Ureter (tissue), 1 donor: Measurements from ENCODE around the gene PCGF5. TPM values are rescaled to one million over a fixed set of nuclear protein-coding genes. Genes with fewer than 3 reads are reported as not detected.
"Not testable (repeated sequence)": the region's sequence is repeated elsewhere in the genome, so short reads cannot be mapped to it uniquely, and the experiment has no call there.

Experiments used
- DNase-seq: peaks from one replicate; pipeline ENCODE4 v3.0.0-alpha.2; 2020; ENCODE audit warnings: low spot score
- total RNA-seq: library from RNA; stranded (reverse); gene quantifications from one replicate; pipeline ENCODE4 v1.2.4, GENCODE V29; 2023
- donor health status: DM: yes; HTN: yes; CAD: no.

PCGF5 gene
- total RNA-seq: 46.3 TPM

DNA sequence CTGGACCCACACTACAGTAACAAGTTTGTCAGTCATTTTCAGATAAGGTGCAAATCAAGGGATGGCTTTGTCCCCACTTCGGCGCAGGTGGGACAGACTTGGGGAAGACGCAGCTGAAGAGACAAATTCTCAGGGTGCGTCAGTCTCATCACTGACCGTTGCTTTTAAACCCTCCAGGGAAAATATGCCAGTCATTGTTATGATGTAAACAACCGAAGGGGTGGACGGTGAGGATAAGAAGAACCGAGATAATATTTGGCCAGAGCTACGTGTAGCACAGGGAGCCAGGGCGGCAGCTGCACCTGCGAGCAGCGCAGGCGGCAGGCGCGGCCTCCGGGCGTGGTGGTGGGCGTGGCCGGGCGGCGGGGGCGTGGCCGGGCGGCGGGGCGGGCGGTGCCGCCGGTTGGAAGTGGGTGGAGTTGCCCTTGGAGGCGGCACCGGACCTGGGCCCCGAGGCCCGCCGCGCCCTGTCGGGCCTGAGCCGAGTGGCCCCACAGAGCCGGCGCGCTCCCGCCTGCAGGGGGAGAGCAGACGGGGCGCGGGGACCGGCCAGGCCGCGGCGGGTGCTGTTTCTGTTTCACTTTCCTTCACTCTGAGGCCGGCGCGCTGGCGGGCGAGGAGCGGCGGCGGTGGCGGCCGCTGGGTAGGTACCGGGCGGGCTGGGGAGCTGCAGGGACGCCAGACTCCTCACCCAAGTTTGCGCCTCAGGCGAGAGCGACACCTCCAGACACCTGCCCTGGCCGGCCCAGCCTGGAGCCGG lies at the start of gene PCGF5:
Gene PCGF5, plus strand, starts transcription at position 470 of the 760 bp plus-strand sequence. CDS start 2,209 bp downstream, outside the sequence.
- DNase-seq: peak; percentile 93

DNA sequence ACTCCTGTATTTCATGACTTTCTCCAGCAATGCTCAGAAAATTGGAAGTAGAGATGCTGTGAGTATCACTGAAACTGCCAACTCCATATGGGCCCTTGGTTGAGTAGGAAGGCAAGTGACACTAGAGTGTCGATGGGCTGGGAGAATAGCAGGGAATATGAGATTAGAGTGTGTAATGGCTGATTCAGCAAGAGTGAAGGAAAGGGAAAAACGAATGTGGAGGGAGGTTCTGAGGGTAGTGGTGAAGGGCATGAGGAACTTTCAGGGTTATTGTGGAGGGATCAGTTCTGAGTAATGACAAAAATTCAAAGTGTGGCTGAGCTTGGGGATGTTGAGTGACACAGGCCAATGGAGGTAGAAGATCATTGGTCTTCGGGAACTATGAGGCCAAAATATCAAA lies 49.0 kb upstream of the PCGF5 start:
- DNase-seq: no peak

- no peak for DNase-seq
These were observed 48.1 kb upstream of the PCGF5 start for GRCh38 chr10:91172348-91172747.

GRCh38 chr10:91185239-91185875 lies 35.1 kb upstream of the PCGF5 start:
- DNase-seq: no peak

DNA sequence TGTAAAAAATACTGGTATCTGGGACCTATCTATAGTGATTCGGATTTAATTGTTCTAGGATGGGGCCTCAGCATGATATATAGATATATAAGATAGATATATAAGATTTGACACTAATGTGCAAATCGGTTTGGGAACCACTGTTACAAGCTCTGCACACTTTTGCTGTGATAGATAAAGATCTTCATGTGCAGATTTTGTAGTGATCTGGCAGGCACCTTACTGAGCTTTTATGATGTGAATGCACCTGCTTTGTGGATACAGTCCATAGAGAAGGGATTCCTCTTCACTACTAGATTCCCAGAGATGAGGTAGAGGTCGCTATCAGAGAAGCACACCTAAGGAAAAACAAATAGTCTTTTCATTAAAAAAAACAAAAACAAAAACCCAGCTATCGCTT lies 33.3 kb upstream of the PCGF5 start:
- no peak for DNase-seq

DNA sequence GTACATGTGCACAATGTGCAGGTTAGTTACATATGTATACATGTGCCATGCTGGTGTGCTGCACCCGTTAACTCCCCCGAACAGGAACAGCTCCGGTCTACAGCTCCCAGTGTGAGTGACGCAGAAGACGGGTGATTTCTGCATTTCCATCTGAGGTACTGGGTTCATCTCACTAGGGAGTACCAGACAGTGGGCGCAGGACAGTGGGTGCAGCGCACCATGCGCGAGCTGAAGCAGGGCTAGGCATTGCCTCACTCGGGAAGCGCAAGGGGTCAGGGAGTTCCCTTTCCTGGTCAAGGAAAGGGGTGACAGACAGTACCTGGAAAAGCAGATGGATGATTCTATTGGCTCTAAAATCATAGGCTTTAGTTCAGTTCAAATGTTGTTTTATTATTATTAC lies 32.5 kb upstream of the PCGF5 start:
- not testable (repeated sequence) for DNase-seq

DNA sequence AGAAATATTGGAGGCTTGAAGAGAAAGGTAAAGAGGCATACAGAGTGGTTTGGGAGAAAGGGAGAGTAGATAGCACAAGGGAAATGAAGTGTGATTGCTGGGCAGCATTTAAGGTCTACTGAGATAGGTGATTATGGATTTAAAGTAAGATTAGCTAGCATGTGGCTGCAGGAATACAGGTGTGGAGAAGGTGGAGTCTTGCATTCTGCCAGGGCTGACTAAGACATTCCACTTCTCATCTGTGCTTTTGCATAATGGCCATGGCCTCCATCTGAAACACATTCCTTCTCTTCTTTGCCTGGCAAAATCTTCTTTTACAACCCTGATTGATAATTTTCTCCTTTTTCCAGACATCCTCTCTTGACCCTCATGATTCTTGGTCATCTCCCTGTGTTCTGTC lies 31.6 kb upstream of the PCGF5 start:
- no peak for DNase-seq

- DNase-seq: no peak
These were observed 30.0 kb upstream of the PCGF5 start for GRCh38 chr10:91190388-91190870.

DNA sequence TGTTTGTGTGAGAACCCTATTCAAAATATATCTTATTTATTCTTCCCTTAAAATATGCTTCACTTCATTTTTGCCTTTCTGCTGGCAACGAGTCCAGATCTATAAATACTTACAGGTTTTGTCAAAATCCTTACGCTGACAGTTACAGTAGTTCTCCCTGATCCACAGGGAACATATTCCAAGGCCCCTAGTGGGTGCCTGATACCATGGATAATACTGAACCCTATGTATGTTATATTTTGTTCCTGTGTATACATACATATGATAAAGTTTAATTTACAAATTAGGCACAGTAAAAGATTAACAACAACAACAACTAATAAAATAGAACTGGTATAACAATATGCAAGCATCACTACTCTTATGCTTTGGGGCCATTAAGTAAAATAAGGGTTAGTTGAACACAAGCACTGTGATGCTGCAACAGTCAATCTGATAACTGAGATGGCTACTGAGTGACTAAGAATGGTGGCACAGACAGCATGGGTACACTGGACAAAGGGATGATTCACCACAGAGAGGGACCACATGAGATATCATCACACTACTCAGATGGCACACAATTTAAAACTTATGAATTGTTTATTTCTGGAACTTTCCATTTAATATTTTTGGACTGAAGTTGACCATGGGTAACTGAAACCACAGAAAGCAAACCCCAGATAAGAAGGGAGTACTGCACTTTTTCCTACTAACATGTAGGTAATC lies 29.4 kb upstream of the PCGF5 start:
- DNase-seq: no peak

- no peak for DNase-seq
These were observed 28.9 kb upstream of the PCGF5 start for GRCh38 chr10:91191584-91191919.

- no peak for DNase-seq
These were observed 25.8 kb upstream of the PCGF5 start for GRCh38 chr10:91194497-91195179.

DNA sequence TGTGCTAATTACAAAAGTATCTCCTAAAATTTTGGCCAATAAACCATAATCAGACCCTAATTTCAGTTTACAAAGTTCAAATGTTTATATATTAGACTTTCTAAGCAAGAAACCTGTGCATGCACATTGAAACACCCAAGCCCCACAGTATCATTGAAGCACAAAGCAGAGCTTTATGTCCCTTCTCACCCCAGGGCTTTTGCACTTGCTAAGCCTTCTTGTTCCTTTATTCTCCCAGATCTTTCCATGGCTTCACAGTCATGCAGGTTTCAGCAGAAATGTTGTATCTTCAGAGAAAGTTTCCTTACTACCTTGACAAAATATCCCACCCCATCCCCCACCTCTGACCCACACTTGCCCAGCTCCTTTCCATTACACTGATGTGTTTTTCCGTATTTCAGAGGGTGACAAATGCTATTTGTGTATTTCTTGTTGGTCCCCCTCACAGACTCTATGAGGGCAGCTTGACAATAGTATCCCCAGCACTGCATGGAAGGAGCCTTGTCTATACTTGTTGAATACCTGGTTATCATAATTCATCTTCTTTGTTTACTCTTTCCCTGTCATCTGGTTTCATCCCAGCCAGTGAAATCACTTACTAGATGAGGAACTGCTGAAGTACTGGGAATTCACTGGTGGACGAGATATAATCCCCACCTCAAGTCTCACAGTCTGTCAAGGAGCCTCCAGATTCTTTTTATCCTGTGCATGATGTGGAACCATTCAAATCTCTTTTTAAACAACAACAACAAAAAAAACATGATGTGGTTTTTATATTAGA lies 24.0 kb upstream of the PCGF5 start:
- DNase-seq: no peak

GRCh38 chr10:91197127-91197526 lies 23.3 kb upstream of the PCGF5 start:
- no peak for DNase-seq

DNA sequence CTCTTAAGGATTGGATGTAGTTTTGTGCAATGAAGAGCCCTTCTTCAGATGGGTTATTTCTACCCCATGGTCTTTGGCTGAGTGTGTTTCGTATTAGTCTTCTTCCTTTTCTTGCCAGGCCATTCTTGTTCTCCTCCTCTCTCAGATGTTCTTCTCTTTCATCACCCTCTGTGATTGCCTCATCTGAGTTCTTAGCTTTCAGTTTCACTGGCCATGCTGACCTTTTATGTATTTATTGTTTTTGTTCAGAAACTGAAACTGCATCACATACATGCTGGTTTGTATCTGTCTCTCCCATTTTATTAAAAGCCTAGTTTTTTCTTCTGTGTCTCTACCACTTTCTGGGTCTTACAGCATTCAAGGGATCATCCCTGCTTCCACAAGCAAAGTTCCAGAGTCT lies 21.7 kb upstream of the PCGF5 start:
- DNase-seq: no peak

DNA sequence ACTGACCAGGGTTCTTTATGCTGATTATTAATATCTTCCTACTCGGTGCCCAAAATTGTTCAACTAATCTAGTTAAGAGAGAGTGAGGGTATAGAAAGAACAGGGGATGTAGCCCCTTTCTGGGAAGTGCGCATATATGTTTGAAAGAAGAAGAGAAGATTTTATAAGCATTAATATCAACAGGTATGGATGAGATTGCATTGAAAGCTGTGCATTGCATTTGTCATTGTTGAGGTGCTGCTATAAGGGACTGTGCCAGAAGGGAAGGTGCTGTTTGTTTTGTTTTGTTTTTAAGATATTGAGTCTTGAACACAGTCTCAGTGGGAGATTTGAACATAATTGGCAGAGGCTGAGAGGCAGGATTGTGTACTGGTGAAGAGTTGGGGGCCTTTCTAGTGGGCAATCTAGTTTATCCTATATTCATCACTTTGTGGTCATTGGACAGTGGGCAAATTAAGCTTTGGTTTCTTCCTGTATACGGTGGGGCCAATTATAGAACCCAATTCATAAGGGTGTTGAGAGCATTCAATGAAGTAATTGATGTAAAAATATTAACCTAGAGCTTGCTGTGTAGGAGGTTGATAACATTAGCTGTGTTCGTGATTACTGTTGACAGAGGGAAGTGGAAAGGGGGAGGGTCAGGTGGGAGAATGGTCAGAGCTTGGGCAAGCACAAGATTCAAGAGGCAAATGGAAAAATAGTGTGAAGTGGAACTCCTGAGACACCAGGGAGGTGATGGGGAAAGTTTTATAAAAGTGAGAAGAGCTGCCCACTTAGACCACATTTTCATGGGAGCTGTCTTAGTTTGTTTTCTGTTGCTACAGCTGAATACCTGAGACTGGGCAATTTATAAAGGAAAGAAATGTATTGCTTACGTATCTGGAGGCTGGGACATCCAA lies 19.9 kb upstream of the PCGF5 start:
- DNase-seq: no peak

- DNase-seq: no peak
These were observed 19.1 kb upstream of the PCGF5 start for GRCh38 chr10:91201213-91201996.

GRCh38 chr10:91206427-91206826 lies 14.0 kb upstream of the PCGF5 start:
- no peak for DNase-seq

DNA sequence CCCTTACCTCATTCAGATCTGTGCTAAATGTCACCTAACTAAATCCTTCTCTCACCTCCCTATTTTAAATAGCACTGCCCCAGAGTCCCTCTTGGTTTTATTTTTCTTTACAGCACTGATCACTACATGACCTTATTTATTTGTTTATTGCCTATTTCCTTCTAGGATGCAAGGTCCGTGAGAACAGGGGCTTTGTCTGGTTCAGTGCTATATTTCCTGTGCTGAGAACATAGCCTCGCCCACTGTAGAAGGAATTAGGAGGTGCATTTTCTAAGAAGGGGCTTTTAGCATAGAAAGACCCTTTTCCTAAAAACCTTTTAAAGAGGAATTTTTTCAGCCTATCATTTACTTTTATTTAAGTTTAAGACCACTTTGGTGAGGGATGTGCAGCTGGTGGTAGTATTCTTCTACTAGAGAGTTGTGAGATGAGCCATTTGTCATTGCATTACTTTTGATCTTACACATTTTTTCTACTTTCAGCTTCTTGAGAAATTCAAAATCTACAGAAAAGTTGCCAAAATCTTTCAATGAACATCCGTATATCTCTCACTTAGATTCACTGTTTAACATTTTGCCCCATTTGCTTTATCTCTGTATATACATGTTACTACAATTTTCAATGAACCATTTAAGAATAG lies 13.5 kb upstream of the PCGF5 start:
- no peak for DNase-seq

DNA sequence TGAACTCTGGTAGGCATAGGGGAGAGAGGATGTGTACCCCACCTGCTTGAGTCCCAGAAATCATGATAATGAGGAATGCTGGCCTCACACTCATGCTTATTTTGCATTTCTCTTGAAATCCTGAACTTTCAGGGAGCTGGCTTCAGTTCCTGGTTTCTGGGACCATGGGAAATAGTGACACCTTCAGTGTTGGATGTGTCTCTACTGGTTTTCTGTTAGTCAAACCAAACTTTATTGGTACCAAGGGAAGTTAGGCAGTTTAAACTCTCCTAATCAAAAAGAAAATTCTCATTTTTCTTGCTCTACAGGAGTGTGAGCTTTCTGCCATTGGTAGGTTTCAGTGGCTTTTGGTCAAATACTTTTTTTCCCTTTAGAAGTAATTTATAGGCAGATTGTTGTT lies 11.8 kb upstream of the PCGF5 start:
- no peak for DNase-seq
